Measurements from ENCODE around the gene IL4I1. TPM values are rescaled to one million over a fixed set of nuclear protein-coding genes. Genes with fewer than 3 reads are reported as not detected.

The IL4I1 gene
- total and polyA plus RNA-seq, 11 donors, result 0.27 to 21.6 (median 0.44) TPM; not detected in 4

- DNase-seq, result no peak
- Histone ChIP-seq H3K4me3 (no peak overlapping the region), H3K27ac (peak overlapping the region in 1 of 12 donors; percentile 24), H3K9me3 (no peaks in the 10 kb centered on the region), H3K36me3 (peaks cover 0 to 67% (median 61%) of the 10 kb centered on the region in 9 donors), H3K4me1 (peaks cover 3 to 28% (median 21%) of the 10 kb centered on the region in 12 donors), H3K27me3 (no peaks in the 10 kb centered on the region)
- no peak for ATAC-seq
- TF ChIP-seq POLR2A (IDR thresholded peaks at IDR 0.05) (no peak), CTCF (IDR thresholded peaks at IDR 0.05) (no peak)
- WGBS, 4 donors, result 80 to 86% (median 83%) methylated on average over 17 to 21 of the region's 21 CpGs
- intact Hi-C loops (cut with DNase I), result loop anchor here in 2 of 10 donors (5.0 kb wide), 1 partner anchor 34 kb away; no protein-coding TSS in a partner anchor
These were observed 40.8 kb downstream of the IL4I1 start for GRCh38 chr19:49855676-49856573.

GRCh38 chr19:49855277-49855675 lies 41.4 kb downstream of the IL4I1 start:
- Histone ChIP-seq H3K36me3 (peaks cover 0 to 60% (median 54%) of the 10 kb centered on the region in 9 donors), H3K4me1 (peaks cover 3 to 26% (median 20%) of the 10 kb centered on the region in 12 donors), H3K27ac (peak overlapping the region in 1 of 12 donors; percentile 24), H3K27me3 (no peaks in the 10 kb centered on the region), H3K4me3 (no peak overlapping the region), H3K9me3 (no peaks in the 10 kb centered on the region)
- ATAC-seq (no peak), DNase-seq (no peak)
- TF ChIP-seq CTCF (IDR thresholded peaks at IDR 0.05) (no peak), POLR2A (IDR thresholded peaks at IDR 0.05) (no peak)
- intact Hi-C loops (cut with DNase I), result loop anchor here in 2 of 10 donors (5.0 kb wide), 1 partner anchor 33 kb away; no protein-coding TSS in a partner anchor
- 88 to 92% (median 90%) methylated on average over 12 of the region's 12 CpGs for WGBS, 4 donors

GRCh38 chr19:49854378-49855263 lies 42.1 kb downstream of the IL4I1 start:
- intact Hi-C loops (cut with DNase I), result loop anchor here in 6 of 10 donors (5.0 kb wide), 3 partner anchors 32 to 42 kb away; partner anchors contain the start of genes MED25 (in 3 of the 6) and FUZ (in 1 of the 6)
- peak overlapping the region in 1 of 12 donors; percentile 24 for H3K27ac ChIP-seq
- WGBS, 4 donors, result 87 to 91% (median 89%) methylated on average over 18 to 39 of the region's 39 CpGs
- TF ChIP-seq POLR2A (IDR thresholded peaks at IDR 0.05) (no peak), CTCF (IDR thresholded peaks at IDR 0.05) (no peak)
- peaks cover 3 to 31% (median 25%) of the 10 kb centered on the region in 12 donors for H3K4me1 ChIP-seq
- ATAC-seq (no peak), DNase-seq (peak in 1 of 5 donors; percentile 65)
- no peak overlapping the region for H3K4me3 ChIP-seq
- peaks cover 0 to 54% (median 48%) of the 10 kb centered on the region in 9 donors for H3K36me3 ChIP-seq
- no peaks in the 10 kb centered on the region for H3K27me3 ChIP-seq
- no peaks in the 10 kb centered on the region for H3K9me3 ChIP-seq
